Right lobe of liver (tissue), 6 donors: Measurements from ENCODE around the gene EML3. TPM values are rescaled to one million over a fixed set of nuclear protein-coding genes. Genes with fewer than 3 reads are reported as not detected.

Experiments used
- ATAC-seq, 4 donors: fragments of 200-7000 bp; cut with Tn5 transposase; one replicate each; pipeline ENCODE4 v1.9.1; 2020; ENCODE audit warnings: mild to moderate bottlenecking in 4 of 4, moderate library complexity in 4 of 4
- DNase-seq, 3 donors: peaks; one replicate each; pipeline ENCODE4 v3.0.0-alpha.2; 2020
- H3K27ac ChIP-seq, 3 donors: fragments of 200-600 bp; one replicate each; pipeline ENCODE4 v1.8.0; 2022
- H3K27me3 ChIP-seq, 2 donors: fragments of 200-600 bp; one replicate each; pipeline ENCODE4 v1.8.0; 2022
- H3K36me3 ChIP-seq, 4 donors: fragments of 200-600 bp; sonication (generic) in 1 of 4; one replicate each; pipeline versions ENCODE4 v1.5.1 to v1.8.0; 2017 to 2022; ENCODE audit warnings: control low read depth in 1 of 4
- H3K4me1 ChIP-seq, 4 donors: fragments of 200-600 bp; sonication (generic) in 1 of 4; one replicate each; pipeline versions ENCODE4 v1.5.1 to v1.8.0; 2017 to 2022; ENCODE audit warnings: control low read depth in 1 of 4
- H3K4me3 ChIP-seq, 3 donors: fragments of 200-600 bp; one replicate each; pipeline ENCODE4 v1.8.0; 2022
- H3K9me3 ChIP-seq, 4 donors: fragments of 200-600 bp; sonication (generic) in 1 of 4; one replicate each; pipeline versions ENCODE4 v1.5.1 to v1.8.0; 2017 to 2022; ENCODE audit warnings: control low read depth in 1 of 4
- CTCF ChIP-seq, 4 donors: fragments of 200-600 bp in 3 of 4; fragments of 450-650 bp in 1 of 4; IDR thresholded peaks; one replicate each; pipeline versions ENCODE4 v1.5.1 to v1.8.0; 2016 to 2022; ENCODE audit warnings: antibody characterized with exemption in 4 of 4, mild to moderate bottlenecking in 2 of 4
- POLR2A ChIP-seq: fragments of 450-650 bp; IDR thresholded peaks from one replicate; pipeline ENCODE4 v1.6.1; 2017; ENCODE audit warnings: antibody characterized with exemption, mild to moderate bottlenecking
- WGBS: methylation state at CpG from one replicate; pipeline ENCODE4 v1.1.6; 2018; ENCODE audit warnings: low coverage, low lambda C conversion rate; ENCODE audit not compliant: insufficient coverage; ENCODE audit errors: missing lambda C conversion rate; 5-methylcytosine and 5-hydroxymethylcytosine counted together
- intact Hi-C, 2 donors: fragments of 100-400 bp; cut with DNase I; formaldehyde crosslinking; loops; one replicate each; pipeline versions ENCODE4 v1.11.2 to v1.14.1; 2022
- total RNA-seq, 6 experiments: library from RNA; depleted of rRNA in 2 of 6; stranded (reverse); fragments of >200 nt in 2 of 6; fragmentation: NEBNext Ultra II Directional in 3 of 6; extraction: Animal tissue kit (Norgen Biotek cat#: 25700) in 3 of 6; gene quantifications; one replicate each; pipeline versions ENCODE4 v1.1.0 to v1.2.4, GENCODE V29; 2016 to 2023
- donor health status: DM: no; HTN: yes; CAD: no.
- donor health status: DM: no; HTN: no; CAD: no.
- donor health status: DM: no; HTN: no; CAD: no.
- donor health status: DM: no; HTN: yes; CAD: no.
- donor health status: DM: no; HTN: yes; CAD: no.

Gene EML3
- total RNA-seq, 6 experiments from 2014 or later = 19.1 to 36.4 (median 22.7) TPM

- ATAC-seq (no peak), DNase-seq (peak in 1 of 3 donors; percentile 52)
- Histone ChIP-seq H3K27ac (peak overlapping the region; percentile 44 to 86 (median 45)), H3K4me3 (no peak overlapping the region), H3K36me3 (peaks cover 0 to 25% (median 11%) of the 10 kb centered on the region in 4 donors), H3K9me3 (no peaks in the 10 kb centered on the region), H3K27me3 (no peaks in the 10 kb centered on the region), H3K4me1 (peaks cover 0 to 49% (median 21%) of the 10 kb centered on the region in 4 donors)
- WGBS = 33% methylated on average over 4 of the region's 4 CpGs
- intact Hi-C loops = loop anchor here in 1 of 2 donors (5.0 kb wide), 1 partner anchor 133 kb away; no protein-coding TSS in a partner anchor
- no peak for TF ChIP-seq CTCF (IDR thresholded peaks at IDR 0.05)
- TF ChIP-seq POLR2A = no peak
Measured at GRCh38 chr11:62555464-62556107, 57.0 kb downstream of the EML3 start.

- Histone ChIP-seq H3K9me3 (no peaks in the 10 kb centered on the region), H3K4me3 (no peak overlapping the region), H3K4me1 (peaks cover 0 to 50% (median 22%) of the 10 kb centered on the region in 4 donors), H3K27me3 (no peaks in the 10 kb centered on the region), H3K36me3 (peaks cover 0 to 16% (median 6%) of the 10 kb centered on the region in 4 donors), H3K27ac (peak overlapping the region in 2 of 3 donors; percentile 36 to 86)
- peak; percentile 1 to 21 (median 7) for ATAC-seq
- 29% methylated on average over 2 of the region's 7 CpGs for WGBS
- TF ChIP-seq POLR2A (no peak), CTCF (IDR thresholded peaks at IDR 0.05) (no peak)
- intact Hi-C loops = loop anchor here in 1 of 2 donors (5.0 kb wide), 1 partner anchor 132 kb away; no protein-coding TSS in a partner anchor
- peak in 2 of 3 donors; percentile 64 to 67 for DNase-seq
Measured at GRCh38 chr11:62554387-62555167, 58.0 kb downstream of the EML3 start.

- ATAC-seq (no peak), DNase-seq (peak in 1 of 3 donors; percentile 19)
- TF ChIP-seq CTCF (IDR thresholded peaks at IDR 0.05) (no peak), POLR2A (no peak)
- 86% methylated on average over 1 of the region's 8 CpGs for WGBS
- H3K27ac ChIP-seq = peak overlapping the region; percentile 75 to 86 (median 76)
- H3K4me1 ChIP-seq = peaks cover 0 to 56% (median 26%) of the 10 kb centered on the region in 4 donors
- intact Hi-C loops = no loop called here
- no peaks in the 10 kb centered on the region for H3K9me3 ChIP-seq
- no peaks in the 10 kb centered on the region for H3K27me3 ChIP-seq
- H3K4me3 ChIP-seq = no peak overlapping the region
- H3K36me3 ChIP-seq = peaks cover 0 to 9% (median 3%) of the 10 kb centered on the region in 4 donors
Measured at GRCh38 chr11:62553839-62554361, 58.7 kb downstream of the EML3 start.

GRCh38 chr11:62553080-62553838 lies 59.3 kb downstream of the EML3 start:
- peak; percentile 72 to 88 (median 76) for ATAC-seq
- peak; percentile 76 to 87 (median 84) for DNase-seq
- TF ChIP-seq POLR2A (no peak), CTCF (IDR thresholded peaks at IDR 0.05) (no peak)
- H3K9me3 ChIP-seq = no peaks in the 10 kb centered on the region
- H3K4me1 ChIP-seq = peaks cover 0 to 63% (median 29%) of the 10 kb centered on the region in 4 donors
- peaks cover 0 to 3% (median 0%) of the 10 kb centered on the region in 4 donors for H3K36me3 ChIP-seq
- peak overlapping the region; percentile 75 to 86 (median 76) for H3K27ac ChIP-seq
- no peak overlapping the region for H3K4me3 ChIP-seq
- WGBS = 22% methylated on average over 15 of the region's 15 CpGs
- no peaks in the 10 kb centered on the region for H3K27me3 ChIP-seq
- intact Hi-C loops = no loop called here
